ENCODE measurements around the gene ACAT1.
"Not testable (repeated sequence)": the region's sequence is repeated elsewhere in the genome, so short reads cannot be mapped to it uniquely, and the experiment has no call there.

The ACAT1 gene

GRCh38 chr11:108144615-108145014, 23.2 kb downstream of the ACAT1 start:
- FAIRE-seq (no peak), DNase-seq (ENCODE audit: low spot score) (no peak)

- FAIRE-seq (no peak), DNase-seq (ENCODE audit: low spot score) (no peak)
Observed at GRCh38 chr11:108147150-108147549, 25.8 kb downstream of the ACAT1 start.

GRCh38 chr11:108148556-108148955, 27.2 kb downstream of the ACAT1 start:
- DNase-seq (ENCODE audit: low spot score) = no peak
- FAIRE-seq = no peak

GRCh38 chr11:108154591-108154990, 33.2 kb downstream of the ACAT1 start:
- FAIRE-seq (no peak), DNase-seq (ENCODE audit: low spot score) (no peak)

- no peak for FAIRE-seq
- no peak for DNase-seq (ENCODE audit: low spot score)
Observed at GRCh38 chr11:108160970-108161566, 39.7 kb downstream of the ACAT1 start.

- not testable (repeated sequence) for DNase-seq (ENCODE audit: low spot score); FAIRE-seq
Observed at GRCh38 chr11:108162878-108163277, 41.5 kb downstream of the ACAT1 start.

- DNase-seq (ENCODE audit: low spot score) = no peak
- no peak for FAIRE-seq
Observed at GRCh38 chr11:108167624-108168023, 46.3 kb downstream of the ACAT1 start.

- DNase-seq (ENCODE audit: low spot score) (no peak), FAIRE-seq (no peak)
Observed at GRCh38 chr11:108170184-108170583, 48.8 kb downstream of the ACAT1 start.

- FAIRE-seq (no peak), DNase-seq (ENCODE audit: low spot score) (no peak)
Observed at GRCh38 chr11:108177570-108177969, 56.2 kb downstream of the ACAT1 start.

GRCh38 chr11:108193725-108194124, 72.4 kb downstream of the ACAT1 start:
- FAIRE-seq (no peak), DNase-seq (ENCODE audit: low spot score) (no peak)

- FAIRE-seq = no peak
- DNase-seq (ENCODE audit: low spot score) = no peak
Observed at GRCh38 chr11:108196901-108197300, 75.5 kb downstream of the ACAT1 start.
